ENCODE measurements around the gene ATF6. TPM values are rescaled to one million over a fixed set of nuclear protein-coding genes. Genes with fewer than 3 reads are reported as not detected.

The ATF6 gene
- total RNA-seq, 4 donors from 2014 or later = 13.4 to 24.8 (median 17.6) TPM

DNA sequence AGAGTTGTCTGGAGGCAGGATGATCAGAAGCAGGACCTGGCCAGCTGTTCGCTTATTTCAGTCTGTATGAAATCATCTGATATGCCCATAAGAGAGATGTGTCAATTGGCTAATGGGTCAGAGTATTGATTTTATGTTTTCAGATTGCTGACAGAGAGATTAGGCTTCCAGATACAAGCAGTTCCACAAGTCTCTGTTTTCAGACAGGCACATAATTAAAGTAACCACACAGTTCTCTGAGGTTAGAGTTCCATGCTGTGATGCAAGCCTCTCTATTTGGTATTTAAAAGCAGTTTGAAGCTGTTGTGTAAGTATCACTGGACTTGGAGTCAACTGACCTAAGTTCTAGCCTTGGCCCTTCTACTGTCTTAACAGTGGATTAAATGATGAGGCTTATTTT, 50.1 kb downstream of the ATF6 start:
- intact Hi-C loops (cut with DNase I) = no loop called here
- H3K27me3 ChIP-seq = no peaks in the 10 kb centered on the region
- no peak overlapping the region for H3K4me3 ChIP-seq
- no peak overlapping the region for H3K27ac ChIP-seq
- H3K9me3 ChIP-seq = no peaks in the 10 kb centered on the region
- TF ChIP-seq, protein P1, sequence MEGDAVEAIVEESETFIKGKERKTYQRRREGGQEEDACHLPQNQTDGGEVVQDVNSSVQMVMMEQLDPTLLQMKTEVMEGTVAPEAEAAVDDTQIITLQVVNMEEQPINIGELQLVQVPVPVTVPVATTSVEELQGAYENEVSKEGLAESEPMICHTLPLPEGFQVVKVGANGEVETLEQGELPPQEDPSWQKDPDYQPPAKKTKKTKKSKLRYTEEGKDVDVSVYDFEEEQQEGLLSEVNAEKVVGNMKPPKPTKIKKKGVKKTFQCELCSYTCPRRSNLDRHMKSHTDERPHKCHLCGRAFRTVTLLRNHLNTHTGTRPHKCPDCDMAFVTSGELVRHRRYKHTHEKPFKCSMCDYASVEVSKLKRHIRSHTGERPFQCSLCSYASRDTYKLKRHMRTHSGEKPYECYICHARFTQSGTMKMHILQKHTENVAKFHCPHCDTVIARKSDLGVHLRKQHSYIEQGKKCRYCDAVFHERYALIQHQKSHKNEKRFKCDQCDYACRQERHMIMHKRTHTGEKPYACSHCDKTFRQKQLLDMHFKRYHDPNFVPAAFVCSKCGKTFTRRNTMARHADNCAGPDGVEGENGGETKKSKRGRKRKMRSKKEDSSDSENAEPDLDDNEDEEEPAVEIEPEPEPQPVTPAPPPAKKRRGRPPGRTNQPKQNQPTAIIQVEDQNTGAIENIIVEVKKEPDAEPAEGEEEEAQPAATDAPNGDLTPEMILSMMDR (IDR thresholded peaks at IDR 0.05) = no peak
- TF ChIP-seq POLR2A (IDR thresholded peaks at IDR 0.05) = no peak
- H3K4me1 ChIP-seq = no peaks in the 10 kb centered on the region
- H3K36me3 ChIP-seq = peaks cover 0 to 57% (median 4%) of the 10 kb centered on the region in 3 donors
- DNase-seq = no peak
- 100% methylated on average over 1 of the region's 1 CpG for WGBS, 2 donors

DNA sequence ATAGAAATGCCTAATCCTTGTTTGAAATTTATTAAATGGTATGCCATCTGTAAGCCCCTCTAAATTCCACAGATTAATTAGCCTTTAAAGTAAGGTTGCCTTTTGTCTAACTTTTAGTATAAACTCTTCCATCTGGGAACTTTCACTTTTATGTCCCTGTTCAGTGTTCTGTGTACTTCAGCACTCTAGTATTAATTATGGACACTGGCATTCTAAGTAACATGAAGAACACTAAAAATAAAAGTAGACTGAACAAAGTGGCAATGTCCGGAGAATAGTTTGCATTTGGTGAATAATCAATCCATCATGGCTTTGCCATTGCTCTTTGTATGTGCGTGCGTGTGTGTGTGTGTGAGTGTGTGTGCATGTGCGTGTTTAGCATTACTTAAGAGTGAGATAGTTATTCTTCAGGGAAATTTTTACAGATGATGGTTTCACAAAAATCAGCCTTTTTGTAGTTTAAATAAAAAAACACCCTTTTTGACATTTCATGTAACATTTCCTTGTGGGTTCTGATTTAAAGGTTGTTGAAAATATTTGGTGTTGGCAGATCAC, 51.1 kb downstream of the ATF6 start:
- TF ChIP-seq, protein P1 (IDR thresholded peaks at IDR 0.05) = no peak
- no peak for TF ChIP-seq POLR2A (IDR thresholded peaks at IDR 0.05)

GRCh38 chr1:161820914-161821313, 54.8 kb downstream of the ATF6 start:
- intact Hi-C loops (cut with DNase I) = no loop called here
- TF ChIP-seq POLR2A (IDR thresholded peaks at IDR 0.05) = no peak
- TF ChIP-seq, protein P1 (IDR thresholded peaks at IDR 0.05) = no peak
- Histone ChIP-seq H3K4me3 (no peak overlapping the region), H3K27ac (no peak overlapping the region), H3K36me3 (peaks cover 0 to 70% (median 8%) of the 10 kb centered on the region in 3 donors), H3K4me1 (no peaks in the 10 kb centered on the region), H3K9me3 (no peaks in the 10 kb centered on the region), H3K27me3 (no peaks in the 10 kb centered on the region)
- DNase-seq = no peak
- 89 to 90% methylated on average over 5 of the region's 5 CpGs for WGBS, 2 donors

More for the DNA sequence above, 51.1 kb downstream of the ATF6 start:
- no peaks in the 10 kb centered on the region for H3K27me3 ChIP-seq
- peaks cover 0 to 65% (median 8%) of the 10 kb centered on the region in 3 donors for H3K36me3 ChIP-seq
- intact Hi-C loops (cut with DNase I) = no loop called here
- no peaks in the 10 kb centered on the region for H3K9me3 ChIP-seq
- DNase-seq = no peak
- 95 to 97% methylated on average over 4 of the region's 4 CpGs for WGBS, 2 donors
- H3K27ac ChIP-seq = no peak overlapping the region
- no peaks in the 10 kb centered on the region for H3K4me1 ChIP-seq
- H3K4me3 ChIP-seq = no peak overlapping the region

DNA sequence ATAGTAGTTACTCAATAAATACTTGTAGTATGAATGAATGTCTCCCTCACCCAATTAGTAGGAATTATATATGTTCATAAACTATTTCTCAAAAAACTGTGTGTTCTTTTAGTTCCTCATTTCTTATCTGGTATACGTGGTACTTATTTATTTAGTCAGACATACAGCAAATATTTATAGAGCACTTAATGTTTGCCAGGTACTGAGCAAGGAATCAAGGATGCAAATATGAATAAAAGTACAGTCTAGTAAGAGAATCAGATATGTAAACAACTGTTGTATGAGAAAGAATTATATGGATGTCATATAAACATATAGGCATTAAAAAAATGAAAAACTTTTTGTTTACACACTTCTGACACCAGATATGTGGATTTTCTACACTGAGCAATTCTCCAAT, 58.5 kb downstream of the ATF6 start:
- TF ChIP-seq, protein P1 (IDR thresholded peaks at IDR 0.05) = no peak
- TF ChIP-seq POLR2A (IDR thresholded peaks at IDR 0.05) = no peak
- Histone ChIP-seq H3K4me3 (no peak overlapping the region), H3K9me3 (no peaks in the 10 kb centered on the region), H3K4me1 (no peaks in the 10 kb centered on the region), H3K36me3 (peaks cover 0 to 64% (median 8%) of the 10 kb centered on the region in 3 donors), H3K27ac (no peak overlapping the region), H3K27me3 (no peaks in the 10 kb centered on the region)
- intact Hi-C loops (cut with DNase I) = no loop called here
- 67 to 100% methylated on average over 1 of the region's 1 CpG for WGBS, 2 donors
- DNase-seq = no peak

DNA sequence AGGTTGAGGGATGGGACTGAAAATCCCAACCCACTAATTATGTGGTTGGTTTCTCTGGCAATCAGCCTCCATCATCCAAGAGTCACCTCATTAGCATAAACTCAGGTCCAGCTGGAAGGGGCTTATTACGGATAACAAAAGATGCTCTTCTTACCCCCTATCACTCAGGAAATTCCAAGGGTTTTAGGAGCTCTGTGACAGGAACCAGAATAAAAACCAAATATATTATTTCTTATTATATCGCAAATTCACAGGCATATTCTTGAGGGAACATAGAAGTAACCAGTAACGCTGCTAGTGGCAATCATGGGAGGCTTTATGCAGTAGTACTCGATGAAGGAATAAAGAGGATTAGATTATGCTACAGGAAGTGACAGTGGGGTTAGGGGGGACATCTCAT, 59.7 kb downstream of the ATF6 start:
- no peak for TF ChIP-seq POLR2A (IDR thresholded peaks at IDR 0.05)
- TF ChIP-seq, protein P1 (IDR thresholded peaks at IDR 0.05) = no peak
- no peak overlapping the region for H3K27ac ChIP-seq
- 96 to 97% methylated on average over 4 of the region's 4 CpGs for WGBS, 2 donors

More for the DNA sequence above, 59.7 kb downstream of the ATF6 start:
- Histone ChIP-seq H3K27me3 (no peaks in the 10 kb centered on the region), H3K4me1 (no peaks in the 10 kb centered on the region), H3K36me3 (peaks cover 0 to 52% (median 8%) of the 10 kb centered on the region in 3 donors), H3K4me3 (no peak overlapping the region), H3K9me3 (no peaks in the 10 kb centered on the region)
- intact Hi-C loops (cut with DNase I) = no loop called here
- no peak for DNase-seq
